Measurements from ENCODE around the gene LAPTM4A. TPM values are rescaled to one million over a fixed set of nuclear protein-coding genes. Genes with fewer than 3 reads are reported as not detected.

LAPTM4A gene
- total and polyA plus RNA-seq, 10 of the 15 experiments (the other 5 are each of a cell fraction or from before 2014, with no cell fraction given): 17.8 to 107 (median 45.8) TPM

- Histone ChIP-seq H3K4me1 (ENCODE audit: control insufficient read depth, insufficient read depth, low read length) (peaks cover 6% of the 10 kb centered on the region; the same call in 1 of the 2 replicates), H2AFZ (ENCODE audit: control insufficient read depth, low read depth, low read length) (no peak overlapping the region), H3K9me3 (replicated peaks; ENCODE audit: control insufficient read depth, insufficient read depth, low read length) (no peaks in the 10 kb centered on the region), H3K79me2 (ENCODE audit: control insufficient read depth, insufficient read depth, low read length) (no peaks in the 10 kb centered on the region), H3K9ac (ENCODE audit: control insufficient read depth, insufficient read depth, low read length) (no peak overlapping the region), H3K4me3 (no peak overlapping the region), H3K36me3 (ENCODE audit: control insufficient read depth in 2 of 2, insufficient read depth in 2 of 2, low read length in 1 of 2) (no peaks in the 10 kb centered on the region), H4K20me1 (ENCODE audit: control insufficient read depth, insufficient read depth) (no peaks in the 10 kb centered on the region), H3K4me2 (ENCODE audit: control insufficient read depth, insufficient read depth) (no peak overlapping the region), H3K27me3 (replicated peaks in 1 of 2; ENCODE audit: control insufficient read depth in 2 of 2, insufficient read depth in 2 of 2, low read length in 1 of 2) (no peaks in the 10 kb centered on the region), H3K27ac (ENCODE audit: control insufficient read depth, insufficient read depth) (no peak overlapping the region)
- no peak for DNase-seq (ENCODE audit: low read depth, low spot score)
- ChIA-PET SMC1A (ENCODE audit: uncharacterized antibody, unreplicated experiment) (no interaction called here), RAD21 (ENCODE audit: unreplicated experiment) (no interaction called here), POLR2A (no interaction called here), CTCF (no interaction called here)
- no peak for FAIRE-seq
- intact Hi-C loops (cut with micrococcal nuclease; ENCODE audit: unreplicated experiment) (no loop called here), in situ Hi-C loops (cut with MboI) (no loop called here)
- 3% methylated on average over 1 of the region's 1 CpG for WGBS (ENCODE audit: insufficient coverage, insufficient replicate concordance, low lambda C conversion rate, missing lambda C conversion rate)
- no peak for ATAC-seq
- BruUV-seq (replicated peaks): no TSS peak
- TF ChIP-seq ZNF207 (IDR thresholded peaks at IDR 0.05; ENCODE audit: borderline replicate concordance) (no peak), SKIL (IDR thresholded peaks at IDR 0.05; ENCODE audit: low read depth, poor library complexity, severe bottlenecking) (no peak), ZBTB40 (IDR thresholded peaks at IDR 0.05; ENCODE audit: borderline replicate concordance) (no peak), E2F4 (IDR thresholded peaks at IDR 0.05; ENCODE audit: low read depth, low read length) (no peak), BRCA1 (IDR thresholded peaks at IDR 0.05; ENCODE audit: low read depth, low read length) (no peak), TARDBP (IDR thresholded peaks at IDR 0.05; ENCODE audit: borderline replicate concordance) (no peak), EGR1 (IDR thresholded peaks at IDR 0.05; ENCODE audit: borderline replicate concordance in 1 of 2, low read depth in 2 of 2, low read length in 2 of 2) (no peak), FOXK2 (IDR thresholded peaks at IDR 0.05) (no peak), TAF1 (IDR thresholded peaks at IDR 0.05; ENCODE audit: borderline replicate concordance, low read depth, low read length) (no peak), CHD2 (IDR thresholded peaks at IDR 0.05; ENCODE audit: borderline replicate concordance, low read depth, low read length) (no peak), USF2 (IDR thresholded peaks at IDR 0.05; ENCODE audit: borderline replicate concordance, low read depth, low read length) (no peak), CREM (IDR thresholded peaks at IDR 0.05; ENCODE audit: low read depth) (no peak), LARP7 (IDR thresholded peaks at IDR 0.05) (no peak), SUPT20H (IDR thresholded peaks at IDR 0.05; ENCODE audit: borderline replicate concordance, control insufficient read depth, low read depth, low read length) (no peak)
- TF ChIP-seq, protein P1, sequence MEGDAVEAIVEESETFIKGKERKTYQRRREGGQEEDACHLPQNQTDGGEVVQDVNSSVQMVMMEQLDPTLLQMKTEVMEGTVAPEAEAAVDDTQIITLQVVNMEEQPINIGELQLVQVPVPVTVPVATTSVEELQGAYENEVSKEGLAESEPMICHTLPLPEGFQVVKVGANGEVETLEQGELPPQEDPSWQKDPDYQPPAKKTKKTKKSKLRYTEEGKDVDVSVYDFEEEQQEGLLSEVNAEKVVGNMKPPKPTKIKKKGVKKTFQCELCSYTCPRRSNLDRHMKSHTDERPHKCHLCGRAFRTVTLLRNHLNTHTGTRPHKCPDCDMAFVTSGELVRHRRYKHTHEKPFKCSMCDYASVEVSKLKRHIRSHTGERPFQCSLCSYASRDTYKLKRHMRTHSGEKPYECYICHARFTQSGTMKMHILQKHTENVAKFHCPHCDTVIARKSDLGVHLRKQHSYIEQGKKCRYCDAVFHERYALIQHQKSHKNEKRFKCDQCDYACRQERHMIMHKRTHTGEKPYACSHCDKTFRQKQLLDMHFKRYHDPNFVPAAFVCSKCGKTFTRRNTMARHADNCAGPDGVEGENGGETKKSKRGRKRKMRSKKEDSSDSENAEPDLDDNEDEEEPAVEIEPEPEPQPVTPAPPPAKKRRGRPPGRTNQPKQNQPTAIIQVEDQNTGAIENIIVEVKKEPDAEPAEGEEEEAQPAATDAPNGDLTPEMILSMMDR (IDR thresholded peaks at IDR 0.05 in 2 of 3, conservative IDR thresholded peaks at IDR 0.05 in 1 of 3; ENCODE audit: control insufficient read depth in 2 of 3, extremely low read depth in 1 of 3, insufficient read depth in 1 of 3, low read depth in 3 of 3, low read length in 3 of 3): no peak
Measured at GRCh38 chr2:19991895-19992294, 59.5 kb downstream of the LAPTM4A start.
